HepG2 (cell line): ENCODE results near the gene NABP1. TPM values are rescaled to one million over a fixed set of nuclear protein-coding genes. Genes with fewer than 3 reads are reported as not detected.

ENCODE experiments used
- CREM ChIP-seq, 2 experiments: sonication (generic) in 1 of 2; formaldehyde crosslinking in 1 of 2; IDR thresholded peaks; 2 replicates each; pipeline versions ENCODE4 v1.4.0 to v1.6.1; 2016 to 2020; ENCODE audit warnings: antibody characterized with exemption in 1 of 2, mild to moderate bottlenecking in 1 of 2, missing genetic modification reagents in 1 of 2
- DPF2 ChIP-seq: sonication (generic); formaldehyde crosslinking; IDR thresholded peaks from 2 replicates; pipeline ENCODE4 v1.4.0; 2020; ENCODE audit warnings: mild to moderate bottlenecking, low read depth, missing genetic modification reagents, borderline replicate concordance
- FOXA1 ChIP-seq, 2 experiments: fragments of 450-650 bp in 1 of 2; sonication (generic) in 1 of 2; formaldehyde crosslinking in 1 of 2; IDR thresholded peaks; 2 replicates each; pipeline versions ENCODE4 v1.4.0 to v1.6.1; 2016 to 2020; ENCODE audit warnings: missing genetic modification reagents in 1 of 2
- HOXA7 ChIP-seq: sonication (generic); formaldehyde crosslinking; IDR thresholded peaks from 2 replicates; pipeline ENCODE4 v1.8.1; 2022; ENCODE audit warnings: mild to moderate bottlenecking, missing genetic modification reagents, moderate library complexity
- KDM4B ChIP-seq: sonication (generic); formaldehyde crosslinking; IDR thresholded peaks from 2 replicates; pipeline ENCODE4 v1.4.0; 2020; ENCODE audit warnings: missing genetic modification reagents
- NFIC ChIP-seq: IDR thresholded peaks from 2 replicates; pipeline ENCODE4 v1.6.1; 2012; ENCODE audit warnings: mild to moderate bottlenecking, low read length, inconsistent platforms
- REL ChIP-seq: sonication (generic); formaldehyde crosslinking; conservative IDR thresholded peaks from 2 replicates; pipeline ENCODE4 v1.8.0; 2022; ENCODE audit warnings: mild to moderate bottlenecking, missing genetic modification reagents, moderate library complexity
- RXRA ChIP-seq: sonication (generic); formaldehyde crosslinking; IDR thresholded peaks from 2 replicates; pipeline ENCODE4 v1.5.1; 2020; ENCODE audit warnings: missing genetic modification reagents
- SP5 ChIP-seq: IDR thresholded peaks from 2 replicates; pipeline ENCODE4 v1.6.1; 2016; ENCODE audit warnings: low read depth, borderline replicate concordance
- SPEN ChIP-seq: sonication (generic); formaldehyde crosslinking; IDR thresholded peaks from 2 replicates; pipeline ENCODE4 v1.5.1; 2020; ENCODE audit warnings: low read depth, mild to moderate bottlenecking, missing genetic modification reagents
- ZNF230 ChIP-seq: sonication (generic); formaldehyde crosslinking; IDR thresholded peaks from 2 replicates; pipeline ENCODE4 v1.4.0; 2020; ENCODE audit warnings: mild to moderate bottlenecking, missing genetic modification reagents
- ZNF331 ChIP-seq: sonication (generic); formaldehyde crosslinking; IDR thresholded peaks from 2 replicates; pipeline ENCODE4 v1.4.0; 2020; ENCODE audit warnings: missing genetic modification reagents
- ZNF335 ChIP-seq: sonication (generic); formaldehyde crosslinking; IDR thresholded peaks from 2 replicates; pipeline ENCODE4 v1.4.0; 2020; ENCODE audit warnings: missing genetic modification reagents
- ZNF337 ChIP-seq: sonication (generic); formaldehyde crosslinking; IDR thresholded peaks from 2 replicates; pipeline ENCODE4 v1.5.1; 2020; ENCODE audit warnings: missing genetic modification reagents, low read depth, mild to moderate bottlenecking, borderline replicate concordance
- ZNF441 ChIP-seq: sonication (generic); formaldehyde crosslinking; IDR thresholded peaks from 2 replicates; pipeline ENCODE4 v1.7.0; 2021; ENCODE audit warnings: missing genetic modification reagents, borderline replicate concordance
- ZNF460 ChIP-seq: sonication (generic); formaldehyde crosslinking; IDR thresholded peaks from 2 replicates; pipeline ENCODE4 v1.5.1; 2020; ENCODE audit warnings: missing genetic modification reagents, mild to moderate bottlenecking, borderline replicate concordance
- ZNF709 ChIP-seq: sonication (generic); formaldehyde crosslinking; IDR thresholded peaks from 2 replicates; pipeline ENCODE4 v1.5.0; 2020; ENCODE audit warnings: mild to moderate bottlenecking, missing genetic modification reagents
- ZSCAN30 ChIP-seq: sonication (generic); formaldehyde crosslinking; IDR thresholded peaks from 2 replicates; pipeline ENCODE4 v1.5.0; 2020; ENCODE audit warnings: mild to moderate bottlenecking, missing genetic modification reagents
- polyA plus RNA-seq, 8 experiments: library from polyadenylated mRNA; depleted of rRNA in 3 of 8; stranded (reverse) in 7 of 8; unstranded in 1 of 8; fragments of >200 nt; fragmentation: Illumina TruSeq in 4 of 8; extraction: Trizol in 4 of 8; gene quantifications; 2 replicates each; pipeline versions ENCODE4 v1.2.1 to v1.2.3, GENCODE V29; 2011 to 2016; ENCODE audit warnings: low read depth in 4 of 8, missing spikeins in 1 of 8, mixed read lengths in 1 of 8; ENCODE audit not compliant: insufficient read depth in 1 of 8
- total RNA-seq, 5 experiments: library from RNA; depleted of rRNA; stranded (reverse); fragments of >200 nt; fragmentation: Illumina TruSeq; extraction: Trizol; gene quantifications; 2 replicates each; pipeline ENCODE4 v1.2.3, GENCODE V29; 2016; ENCODE audit warnings: low read depth in 1 of 5
- TF ChIP-seq, protein P1 (sequence below): sonication (generic); formaldehyde crosslinking; IDR thresholded peaks from 2 replicates; pipeline ENCODE4 v1.4.0; 2020; ENCODE audit warnings: missing genetic modification reagents, borderline replicate concordance
- TF ChIP-seq, protein P2 (sequence below): sonication (generic); formaldehyde crosslinking; IDR thresholded peaks from 2 replicates; pipeline ENCODE4 v1.4.0; 2020; ENCODE audit warnings: missing genetic modification reagents
- TF ChIP-seq, protein P3 (sequence below): sonication (generic); formaldehyde crosslinking; IDR thresholded peaks from 2 replicates; pipeline ENCODE4 v1.8.1; 2023; ENCODE audit warnings: mild to moderate bottlenecking, missing genetic modification reagents, borderline replicate concordance
- TF ChIP-seq, protein P4 (sequence below): IDR thresholded peaks from 2 replicates; pipeline ENCODE4 v1.6.1; 2018; ENCODE audit warnings: missing genetic modification reagents

The NABP1 gene
- total and polyA plus RNA-seq, 2 of the 13 experiments (the other 11 are each of a cell fraction or from before 2014, with no cell fraction given) = 14.9 to 19.8 TPM

DNA sequence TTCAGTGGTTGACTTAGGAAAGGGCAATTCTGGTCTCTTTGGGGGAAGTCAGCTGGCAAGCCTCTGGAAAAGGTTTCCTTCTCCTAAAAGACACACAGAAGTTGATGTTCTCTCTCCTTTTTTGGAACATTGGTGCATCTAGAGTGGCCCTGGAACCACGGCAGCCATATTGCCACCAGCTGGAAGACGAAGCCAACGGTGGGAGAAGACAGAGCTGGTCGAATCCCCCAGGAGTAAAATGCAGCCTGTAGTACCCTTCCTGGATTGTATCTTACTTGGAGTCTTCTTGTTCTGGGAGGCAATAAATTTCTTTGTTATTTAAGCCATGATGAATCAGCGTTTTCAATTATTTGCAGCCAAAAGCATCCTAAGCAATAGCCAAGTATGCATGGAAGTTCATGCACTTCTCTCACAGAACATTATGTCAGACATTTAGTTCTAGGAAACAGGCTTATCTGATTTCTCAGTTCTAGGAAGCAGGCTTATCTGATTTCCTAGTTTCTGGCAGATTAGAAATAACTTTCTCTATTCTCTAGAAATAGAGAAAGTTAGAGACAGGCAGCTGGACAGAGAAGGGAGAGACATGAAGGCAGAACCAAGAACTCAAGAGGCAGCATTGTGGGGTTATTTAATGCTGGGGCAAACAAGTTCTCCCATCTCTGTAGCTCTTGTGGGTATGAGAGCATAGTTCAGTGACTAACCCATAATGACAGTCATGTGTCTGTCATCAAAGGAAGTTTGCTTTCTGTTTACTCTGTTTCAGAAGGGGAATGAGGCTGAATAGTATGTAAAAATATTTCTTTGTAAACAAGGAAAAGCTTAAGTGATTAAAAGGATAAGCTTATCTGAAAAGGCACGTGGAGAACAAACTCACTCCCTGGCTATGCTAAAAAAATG, 40.5 kb upstream of the NABP1 start (continued):
- TF ChIP-seq KDM4B (peak; percentile 32; the same call in 1 of the 2 replicates), ZNF460 (no peak), HOXA7 (no peak), REL (CRISPR knock-in tag) (0 out of 2 replicates have a peak, but pooled peaks have one; percentile 43), ZNF441 (no peak), NFIC (peak; percentile 93), SPEN (CRISPR knock-in tag) (0 out of 2 replicates have a peak, but pooled peaks have one; percentile 7), ZNF335 (0 out of 2 replicates have a peak, but pooled peaks have one; percentile 40), ZNF331 (CRISPR knock-in tag) (0 out of 2 replicates have a peak, but pooled peaks have one; percentile 71), ZNF709 (CRISPR knock-in tag) (no peak), ZNF230 (CRISPR knock-in tag) (no peak), SP5 (CRISPR knock-in tag) (peak; percentile 53; the same call in 1 of the 2 replicates), FOXA1 (IDR thresholded peaks at IDR 0.05) (peak; percentile 91), FOXA1 (CRISPR knock-in tag; IDR thresholded peaks at IDR 0.05) (peak; percentile 92), RXRA (CRISPR knock-in tag) (no peak; the same call in 1 of the 2 replicates), DPF2 (peak; percentile 92), ZNF337 (no peak), CREM (IDR thresholded peaks at IDR 0.05) (peak; percentile 79), CREM (CRISPR knock-in tag; IDR thresholded peaks at IDR 0.05) (no peak), ZSCAN30 (CRISPR knock-in tag) (no peak)
- TF ChIP-seq, protein P1, sequence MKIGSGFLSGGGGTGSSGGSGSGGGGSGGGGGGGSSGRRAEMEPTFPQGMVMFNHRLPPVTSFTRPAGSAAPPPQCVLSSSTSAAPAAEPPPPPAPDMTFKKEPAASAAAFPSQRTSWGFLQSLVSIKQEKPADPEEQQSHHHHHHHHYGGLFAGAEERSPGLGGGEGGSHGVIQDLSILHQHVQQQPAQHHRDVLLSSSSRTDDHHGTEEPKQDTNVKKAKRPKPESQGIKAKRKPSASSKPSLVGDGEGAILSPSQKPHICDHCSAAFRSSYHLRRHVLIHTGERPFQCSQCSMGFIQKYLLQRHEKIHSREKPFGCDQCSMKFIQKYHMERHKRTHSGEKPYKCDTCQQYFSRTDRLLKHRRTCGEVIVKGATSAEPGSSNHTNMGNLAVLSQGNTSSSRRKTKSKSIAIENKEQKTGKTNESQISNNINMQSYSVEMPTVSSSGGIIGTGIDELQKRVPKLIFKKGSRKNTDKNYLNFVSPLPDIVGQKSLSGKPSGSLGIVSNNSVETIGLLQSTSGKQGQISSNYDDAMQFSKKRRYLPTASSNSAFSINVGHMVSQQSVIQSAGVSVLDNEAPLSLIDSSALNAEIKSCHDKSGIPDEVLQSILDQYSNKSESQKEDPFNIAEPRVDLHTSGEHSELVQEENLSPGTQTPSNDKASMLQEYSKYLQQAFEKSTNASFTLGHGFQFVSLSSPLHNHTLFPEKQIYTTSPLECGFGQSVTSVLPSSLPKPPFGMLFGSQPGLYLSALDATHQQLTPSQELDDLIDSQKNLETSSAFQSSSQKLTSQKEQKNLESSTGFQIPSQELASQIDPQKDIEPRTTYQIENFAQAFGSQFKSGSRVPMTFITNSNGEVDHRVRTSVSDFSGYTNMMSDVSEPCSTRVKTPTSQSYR (CRISPR knock-in tag) = peak; percentile 41; the same call in 1 of the 2 replicates
- TF ChIP-seq, protein P2, sequence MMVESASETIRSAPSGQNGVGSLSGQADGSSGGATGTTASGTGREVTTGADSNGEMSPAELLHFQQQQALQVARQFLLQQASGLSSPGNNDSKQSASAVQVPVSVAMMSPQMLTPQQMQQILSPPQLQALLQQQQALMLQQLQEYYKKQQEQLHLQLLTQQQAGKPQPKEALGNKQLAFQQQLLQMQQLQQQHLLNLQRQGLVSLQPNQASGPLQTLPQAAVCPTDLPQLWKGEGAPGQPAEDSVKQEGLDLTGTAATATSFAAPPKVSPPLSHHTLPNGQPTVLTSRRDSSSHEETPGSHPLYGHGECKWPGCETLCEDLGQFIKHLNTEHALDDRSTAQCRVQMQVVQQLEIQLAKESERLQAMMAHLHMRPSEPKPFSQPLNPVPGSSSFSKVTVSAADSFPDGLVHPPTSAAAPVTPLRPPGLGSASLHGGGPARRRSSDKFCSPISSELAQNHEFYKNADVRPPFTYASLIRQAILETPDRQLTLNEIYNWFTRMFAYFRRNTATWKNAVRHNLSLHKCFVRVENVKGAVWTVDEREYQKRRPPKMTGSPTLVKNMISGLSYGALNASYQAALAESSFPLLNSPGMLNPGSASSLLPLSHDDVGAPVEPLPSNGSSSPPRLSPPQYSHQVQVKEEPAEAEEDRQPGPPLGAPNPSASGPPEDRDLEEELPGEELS (CRISPR knock-in tag) = peak; percentile 95
- TF ChIP-seq, protein P3, sequence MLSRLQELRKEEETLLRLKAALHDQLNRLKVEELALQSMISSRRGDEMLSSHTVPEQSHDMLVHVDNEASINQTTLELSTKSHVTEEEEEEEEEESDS (CRISPR knock-in tag) = 0 out of 2 replicates have a peak, but pooled peaks have one; percentile 74
- TF ChIP-seq, protein P4, sequence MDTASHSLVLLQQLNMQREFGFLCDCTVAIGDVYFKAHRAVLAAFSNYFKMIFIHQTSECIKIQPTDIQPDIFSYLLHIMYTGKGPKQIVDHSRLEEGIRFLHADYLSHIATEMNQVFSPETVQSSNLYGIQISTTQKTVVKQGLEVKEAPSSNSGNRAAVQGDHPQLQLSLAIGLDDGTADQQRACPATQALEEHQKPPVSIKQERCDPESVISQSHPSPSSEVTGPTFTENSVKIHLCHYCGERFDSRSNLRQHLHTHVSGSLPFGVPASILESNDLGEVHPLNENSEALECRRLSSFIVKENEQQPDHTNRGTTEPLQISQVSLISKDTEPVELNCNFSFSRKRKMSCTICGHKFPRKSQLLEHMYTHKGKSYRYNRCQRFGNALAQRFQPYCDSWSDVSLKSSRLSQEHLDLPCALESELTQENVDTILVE (CRISPR knock-in tag) = peak; percentile 66; the same call in 1 of the 2 replicates
